Stimulated activated naive CD4-positive, alpha-beta T cell treated with Interleukin-2 at 50 U/mL for 16 hours (primary cell): ENCODE measurements around the gene ENOX1.
"Not testable (repeated sequence)": the region's sequence is repeated elsewhere in the genome, so short reads cannot be mapped to it uniquely, and the experiment has no call there.

ENCODE experiments used
- DNase-seq: peaks from one replicate; lab custom pipeline; 2025; lab: John Stamatoyannopoulos, UW

ENOX1 gene

GRCh38 chr13:43200736-43201135, 586.0 kb downstream of the ENOX1 start:
- no peak for DNase-seq

GRCh38 chr13:43200307-43200706, 586.5 kb downstream of the ENOX1 start:
- no peak for DNase-seq

GRCh38 chr13:43196750-43197370, 589.9 kb downstream of the ENOX1 start:
- DNase-seq, result no peak

GRCh38 chr13:43196086-43196621, 590.6 kb downstream of the ENOX1 start:
- DNase-seq, result no peak

- DNase-seq, result no peak
Observed at GRCh38 chr13:43195551-43195950, 591.2 kb downstream of the ENOX1 start.

- DNase-seq, result no peak
Observed at GRCh38 chr13:43195112-43195511, 591.7 kb downstream of the ENOX1 start.

- DNase-seq, result no peak
Observed at GRCh38 chr13:43193789-43194420, 592.9 kb downstream of the ENOX1 start.

- no peak for DNase-seq
Observed at GRCh38 chr13:43191546-43191945, 595.2 kb downstream of the ENOX1 start.

GRCh38 chr13:43185226-43185625, 601.5 kb downstream of the ENOX1 start:
- no peak for DNase-seq

- no peak for DNase-seq
Observed at GRCh38 chr13:43180837-43181236, 605.9 kb downstream of the ENOX1 start.

- DNase-seq, result no peak
Observed at GRCh38 chr13:43180036-43180660, 606.6 kb downstream of the ENOX1 start.

GRCh38 chr13:43171489-43171888, 615.3 kb downstream of the ENOX1 start:
- DNase-seq, result no peak

GRCh38 chr13:43170506-43170905, 616.3 kb downstream of the ENOX1 start:
- no peak for DNase-seq

GRCh38 chr13:43168434-43168833, 618.3 kb downstream of the ENOX1 start:
- DNase-seq, result not testable (repeated sequence)

- no peak for DNase-seq
Observed at GRCh38 chr13:43167731-43168130, 619.0 kb downstream of the ENOX1 start.

GRCh38 chr13:43166644-43167457, 619.9 kb downstream of the ENOX1 start:
- no peak for DNase-seq
